ENCODE measurements around the gene NRG3. TPM values are rescaled to one million over a fixed set of nuclear protein-coding genes. Genes with fewer than 3 reads are reported as not detected.

The NRG3 gene
- total RNA-seq, 4 donors from 2014 or later, result 0.54 TPM; not detected in 3

- TF ChIP-seq POLR2AphosphoS5 (IDR thresholded peaks at IDR 0.05) (no peak), EP300 (IDR thresholded peaks at IDR 0.05) (no peak), CTCF (IDR thresholded peaks at IDR 0.05) (no peak), POLR2A (IDR thresholded peaks at IDR 0.05) (no peak)
- ATAC-seq, result no peak
- Histone ChIP-seq H3K27me3 (peaks cover 15% of the 10 kb centered on the region), H3K27ac (no peak overlapping the region), H3K4me3 (no peak overlapping the region), H3K4me1 (no peaks in the 10 kb centered on the region), H3K36me3 (no peaks in the 10 kb centered on the region), H3K9me3 (no peaks in the 10 kb centered on the region)
- 73 to 86% methylated on average over 4 to 10 of the region's 10 CpGs for WGBS, 2 donors (ENCODE audit: low coverage in 1 of 2)
These were observed 1013.9 kb downstream of the NRG3 start for GRCh38 chr10:82888809-82889455.

- ATAC-seq, result no peak
- H3K27me3 ChIP-seq, result peaks cover 17% of the 10 kb centered on the region
- H3K4me1 ChIP-seq, result no peaks in the 10 kb centered on the region
- H3K4me3 ChIP-seq, result no peak overlapping the region
- no peak overlapping the region for H3K27ac ChIP-seq
- H3K36me3 ChIP-seq, result no peaks in the 10 kb centered on the region
- 67% methylated on average over 2 of the region's 2 CpGs for WGBS, 2 donors (ENCODE audit: low coverage in 1 of 2)
- no peaks in the 10 kb centered on the region for H3K9me3 ChIP-seq
- TF ChIP-seq POLR2AphosphoS5 (IDR thresholded peaks at IDR 0.05), result no peak
- TF ChIP-seq POLR2A (IDR thresholded peaks at IDR 0.05), result no peak
- no peak for TF ChIP-seq EP300 (IDR thresholded peaks at IDR 0.05)
- no peak for TF ChIP-seq CTCF (IDR thresholded peaks at IDR 0.05)
These were observed 1014.7 kb downstream of the NRG3 start for GRCh38 chr10:82889728-82890127.

DNA sequence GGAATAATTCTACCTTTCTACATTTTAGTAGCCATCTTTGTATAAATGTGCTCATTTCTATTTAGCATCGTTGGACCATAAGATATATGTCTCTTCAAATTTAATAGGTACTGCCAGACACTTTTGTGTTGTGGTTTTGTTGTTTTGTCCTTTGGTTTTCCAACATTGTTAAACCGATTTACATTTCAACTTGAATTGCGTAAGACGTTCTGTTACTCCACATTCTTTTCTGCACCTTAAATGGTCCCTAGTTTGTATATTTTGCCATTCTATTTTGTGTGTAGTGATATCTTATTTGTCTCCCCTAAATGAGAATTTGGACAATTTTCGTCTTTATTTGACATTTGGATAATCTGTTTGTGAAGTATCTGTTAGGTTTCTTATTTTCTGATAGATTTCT lies 1015.6 kb downstream of the NRG3 start:
- no peaks in the 10 kb centered on the region for H3K4me1 ChIP-seq
- H3K4me3 ChIP-seq, result no peak overlapping the region
- H3K27me3 ChIP-seq, result peaks cover 21% of the 10 kb centered on the region
- WGBS, 2 donors (ENCODE audit: low coverage in 1 of 2), result 81 to 86% methylated on average over 5 of the region's 5 CpGs
- no peaks in the 10 kb centered on the region for H3K36me3 ChIP-seq
- TF ChIP-seq POLR2A (IDR thresholded peaks at IDR 0.05) (no peak), CTCF (IDR thresholded peaks at IDR 0.05) (no peak), EP300 (IDR thresholded peaks at IDR 0.05) (no peak), POLR2AphosphoS5 (IDR thresholded peaks at IDR 0.05) (no peak)
- H3K27ac ChIP-seq, result no peak overlapping the region
- no peak for ATAC-seq
- H3K9me3 ChIP-seq, result no peaks in the 10 kb centered on the region

DNA sequence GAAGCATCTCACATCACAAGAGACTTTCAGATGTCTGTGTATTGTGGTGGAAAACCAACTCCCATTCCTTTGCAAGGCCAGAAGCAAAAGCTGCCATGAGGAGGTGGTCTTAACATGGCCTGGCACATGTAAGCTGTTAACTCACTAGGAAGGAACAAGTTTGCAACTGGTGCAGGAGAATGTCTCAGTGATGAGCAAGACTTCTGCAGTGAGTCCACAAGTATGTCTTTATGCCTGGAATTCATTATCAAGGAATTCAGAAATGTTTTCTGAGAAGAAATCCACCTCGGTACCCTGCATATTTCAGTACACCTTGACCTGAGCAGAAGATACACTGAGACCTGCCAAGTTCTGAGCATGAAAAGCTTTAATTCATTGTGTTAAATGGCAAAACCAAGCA lies 1033.1 kb downstream of the NRG3 start:
- WGBS, 2 donors (ENCODE audit: low coverage in 1 of 2), result 75 to 82% methylated on average over 1 of the region's 1 CpG
- Histone ChIP-seq H3K4me3 (no peak overlapping the region), H3K4me1 (no peaks in the 10 kb centered on the region), H3K27me3 (peaks cover 20% of the 10 kb centered on the region), H3K36me3 (no peaks in the 10 kb centered on the region), H3K9me3 (peaks cover 0 to 9% (median 0%) of the 10 kb centered on the region in 3 donors), H3K27ac (no peak overlapping the region)
- no peak for ATAC-seq
- TF ChIP-seq POLR2A (IDR thresholded peaks at IDR 0.05) (no peak), EP300 (IDR thresholded peaks at IDR 0.05) (no peak)

DNA sequence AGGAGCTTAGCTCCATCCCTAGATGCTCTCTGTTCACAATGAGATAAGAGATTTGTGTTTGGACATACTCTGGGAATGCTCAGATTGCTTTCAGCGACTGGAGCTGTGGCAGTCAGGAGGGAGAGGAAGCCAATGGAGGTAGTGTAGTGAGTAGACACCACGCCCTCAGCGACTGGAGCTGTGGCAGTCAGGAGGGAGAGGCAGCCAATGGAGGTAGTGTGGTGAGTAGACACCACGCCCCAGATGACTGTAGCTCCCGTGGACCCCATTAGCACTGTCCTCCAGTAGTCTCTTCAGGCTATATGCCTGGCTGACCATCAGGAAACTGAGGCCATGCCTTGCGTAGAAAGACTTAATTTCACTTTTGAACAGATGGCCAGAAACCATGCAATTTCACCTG lies 1033.8 kb downstream of the NRG3 start:
- Histone ChIP-seq H3K9me3 (peaks cover 0 to 15% (median 0%) of the 10 kb centered on the region in 3 donors), H3K27ac (no peak overlapping the region), H3K4me3 (no peak overlapping the region), H3K36me3 (no peaks in the 10 kb centered on the region), H3K4me1 (no peaks in the 10 kb centered on the region), H3K27me3 (peaks cover 20% of the 10 kb centered on the region)
- WGBS, 2 donors (ENCODE audit: low coverage in 1 of 2), result 80 to 83% methylated on average over 3 to 5 of the region's 6 CpGs
- TF ChIP-seq POLR2AphosphoS5 (IDR thresholded peaks at IDR 0.05) (no peak), EP300 (IDR thresholded peaks at IDR 0.05) (no peak), CTCF (IDR thresholded peaks at IDR 0.05) (no peak), POLR2A (IDR thresholded peaks at IDR 0.05) (no peak)
- no peak for ATAC-seq

All from gastroesophageal sphincter (tissue), 4 donors.